HEK293 (cell line): ENCODE data around the gene SOX2.
A peak's percentile ranks its signal among the peaks of the same experiment; 100 is the strongest.

Experiments used
- GLI2 ChIP-seq: fragments of 450-650 bp; formaldehyde crosslinking; IDR thresholded peaks from 2 replicates; pipeline ENCODE4; 2017; ENCODE audit warnings: missing biosample characterization, missing genetic modification characterization, low read depth, borderline replicate concordance
- GLIS1 ChIP-seq: fragments of 450-650 bp; formaldehyde crosslinking; IDR thresholded peaks from 2 replicates; pipeline ENCODE4 v1.5.1; 2016; ENCODE audit warnings: missing biosample characterization, missing genetic modification characterization
- HIC1 ChIP-seq: fragments of 450-650 bp; formaldehyde crosslinking; IDR thresholded peaks from 2 replicates; pipeline ENCODE4 v1.5.1; 2016; ENCODE audit warnings: missing biosample characterization, missing genetic modification characterization
- IKZF3 ChIP-seq: fragments of 450-650 bp; IDR thresholded peaks from 2 replicates; pipeline ENCODE4 v1.5.0; 2018; ENCODE audit warnings: missing biosample characterization, mild to moderate bottlenecking, missing genetic modification characterization, moderate library complexity
- INSM2 ChIP-seq: fragments of 450-650 bp; formaldehyde crosslinking; IDR thresholded peaks from 2 replicates; pipeline ENCODE4 v1.5.1; 2016; ENCODE audit warnings: missing biosample characterization, missing genetic modification characterization
- KLF17 ChIP-seq: fragments of 450-650 bp; formaldehyde crosslinking; IDR thresholded peaks from 2 replicates; pipeline ENCODE4 v1.5.1; 2016; ENCODE audit warnings: missing biosample characterization, missing genetic modification characterization
- RBAK ChIP-seq: fragments of 450-650 bp; formaldehyde crosslinking; IDR thresholded peaks from 2 replicates; pipeline ENCODE4 v1.5.1; 2016; ENCODE audit warnings: missing biosample characterization, missing genetic modification characterization
- SCRT1 ChIP-seq: fragments of 450-650 bp; formaldehyde crosslinking; IDR thresholded peaks from 2 replicates; pipeline ENCODE4 v1.5.1; 2016; ENCODE audit warnings: missing biosample characterization, missing genetic modification characterization, borderline replicate concordance
- WT1 ChIP-seq: fragments of 450-650 bp; formaldehyde crosslinking; IDR thresholded peaks from 2 replicates; pipeline ENCODE4 v1.5.1; 2016; ENCODE audit warnings: missing biosample characterization, missing genetic modification characterization
- ZBTB17 ChIP-seq: fragments of 450-650 bp; formaldehyde crosslinking; IDR thresholded peaks from 2 replicates; pipeline ENCODE4 v1.5.1; 2016; ENCODE audit warnings: missing biosample characterization, missing genetic modification characterization
- ZBTB44 ChIP-seq: fragments of 450-650 bp; IDR thresholded peaks from 2 replicates; pipeline ENCODE4 v1.5.1; 2018; ENCODE audit warnings: missing biosample characterization, mild to moderate bottlenecking, missing genetic modification characterization
- ZBTB48 ChIP-seq: fragments of 450-650 bp; formaldehyde crosslinking; IDR thresholded peaks from 2 replicates; pipeline ENCODE4 v1.5.1; 2016; ENCODE audit warnings: missing biosample characterization, missing genetic modification characterization
- ZBTB6 ChIP-seq: fragments of 450-650 bp; formaldehyde crosslinking; IDR thresholded peaks from 2 replicates; pipeline ENCODE4 v1.5.1; 2017; ENCODE audit warnings: missing biosample characterization, missing genetic modification characterization
- ZNF114 ChIP-seq: fragments of 450-650 bp; formaldehyde crosslinking; IDR thresholded peaks from 2 replicates; pipeline ENCODE4 v1.5.0; 2017; ENCODE audit warnings: missing biosample characterization, missing genetic modification characterization
- ZNF140 ChIP-seq: fragments of 450-650 bp; formaldehyde crosslinking; IDR thresholded peaks from 2 replicates; pipeline ENCODE4 v1.5.1; 2016; ENCODE audit warnings: missing biosample characterization, missing genetic modification characterization
- ZNF174 ChIP-seq: fragments of 450-650 bp; formaldehyde crosslinking; IDR thresholded peaks from 2 replicates; pipeline ENCODE4 v1.5.0; 2017; ENCODE audit warnings: missing biosample characterization, mild to moderate bottlenecking, missing genetic modification characterization
- ZNF18 ChIP-seq: fragments of 450-650 bp; formaldehyde crosslinking; IDR thresholded peaks from 2 replicates; pipeline ENCODE4 v1.5.1; 2016; ENCODE audit warnings: missing biosample characterization, missing genetic modification characterization
- ZNF184 ChIP-seq: fragments of 450-650 bp; IDR thresholded peaks from 2 replicates; pipeline ENCODE4 v1.5.1; 2018; ENCODE audit warnings: missing biosample characterization, mild to moderate bottlenecking, missing genetic modification characterization
- ZNF202 ChIP-seq: fragments of 450-650 bp; formaldehyde crosslinking; IDR thresholded peaks from 2 replicates; pipeline ENCODE4 v1.5.1; 2016; ENCODE audit warnings: missing biosample characterization, missing genetic modification characterization, borderline replicate concordance
- ZNF302 ChIP-seq: fragments of 450-650 bp; formaldehyde crosslinking; IDR thresholded peaks from 2 replicates; pipeline ENCODE4 v1.5.1; 2016; ENCODE audit warnings: missing biosample characterization, missing genetic modification characterization, low read depth
- ZNF366 ChIP-seq: fragments of 450-650 bp; formaldehyde crosslinking; conservative IDR thresholded peaks from 2 replicates; pipeline ENCODE4 v1.5.1; 2016; ENCODE audit warnings: missing biosample characterization, missing genetic modification characterization
- ZNF501 ChIP-seq: fragments of 450-650 bp; formaldehyde crosslinking; IDR thresholded peaks from 2 replicates; pipeline ENCODE4 v1.5.1; 2016; ENCODE audit warnings: missing biosample characterization, missing genetic modification characterization
- ZNF513 ChIP-seq: fragments of 450-650 bp; IDR thresholded peaks from 2 replicates; pipeline ENCODE4 v1.5.1; 2018; ENCODE audit warnings: missing biosample characterization, missing genetic modification characterization
- ZNF600 ChIP-seq: fragments of 450-650 bp; formaldehyde crosslinking; IDR thresholded peaks from 2 replicates; pipeline ENCODE4 v1.5.1; 2016; ENCODE audit warnings: missing biosample characterization, missing genetic modification characterization
- ZNF670 ChIP-seq: fragments of 450-650 bp; formaldehyde crosslinking; IDR thresholded peaks from 2 replicates; pipeline ENCODE4 v1.5.1; 2016; ENCODE audit warnings: missing biosample characterization, missing genetic modification characterization, low read depth
- ZNF677 ChIP-seq: fragments of 450-650 bp; IDR thresholded peaks from 2 replicates; pipeline ENCODE4 v1.5.0; 2018; ENCODE audit warnings: missing biosample characterization, mild to moderate bottlenecking, missing genetic modification characterization, moderate library complexity
- ZNF707 ChIP-seq: fragments of 450-650 bp; formaldehyde crosslinking; IDR thresholded peaks from 2 replicates; pipeline ENCODE4 v1.5.1; 2016; ENCODE audit warnings: missing biosample characterization, missing genetic modification characterization
- ZNF792 ChIP-seq: fragments of 450-650 bp; formaldehyde crosslinking; IDR thresholded peaks from 2 replicates; pipeline ENCODE4 v1.5.1; 2016; ENCODE audit warnings: missing biosample characterization, missing genetic modification characterization
- ZSCAN23 ChIP-seq: fragments of 450-650 bp; formaldehyde crosslinking; IDR thresholded peaks from 2 replicates; pipeline ENCODE4 v1.5.1; 2016; ENCODE audit warnings: missing biosample characterization, missing genetic modification characterization
- ZXDB ChIP-seq: fragments of 450-650 bp; formaldehyde crosslinking; IDR thresholded peaks from 2 replicates; pipeline ENCODE4 v1.5.1; 2016; ENCODE audit warnings: missing biosample characterization, missing genetic modification characterization

SOX2 gene

GRCh38 chr3:181712553-181713279 is 991 bp downstream of the SOX2 start (continued):
- TF ChIP-seq HIC1 (tag by site-specific recombination): peak; percentile 87
- no peak for TF ChIP-seq ZNF302 (tag by site-specific recombination)
- no peak for TF ChIP-seq GLI2 (tag by site-specific recombination)
- TF ChIP-seq ZNF600 (tag by site-specific recombination): peak; percentile 76
- TF ChIP-seq ZNF366: no peak
- TF ChIP-seq ZNF114 (tag by site-specific recombination): no peak
- no peak for TF ChIP-seq ZNF670 (tag by site-specific recombination)
- peak; percentile 42 for TF ChIP-seq GLIS1
- no peak for TF ChIP-seq SCRT1 (tag by site-specific recombination)
- no peak for TF ChIP-seq RBAK (tag by site-specific recombination)
- TF ChIP-seq IKZF3: no peak
- TF ChIP-seq KLF17 (tag by site-specific recombination): no peak
- TF ChIP-seq ZBTB17 (tag by site-specific recombination): peak; percentile 37; the same call in 1 of the 2 replicates
- TF ChIP-seq ZNF140: no peak
- no peak for TF ChIP-seq ZNF677 (tag by site-specific recombination)
- no peak for TF ChIP-seq WT1 (tag by site-specific recombination)
- no peak for TF ChIP-seq ZNF184
- TF ChIP-seq ZXDB (tag by site-specific recombination): no peak
- TF ChIP-seq ZBTB44 (tag by site-specific recombination): peak; percentile 88
- no peak for TF ChIP-seq INSM2 (tag by site-specific recombination)
- peak; percentile 38; the same call in 1 of the 2 replicates for TF ChIP-seq ZNF501 (tag by site-specific recombination)
- TF ChIP-seq ZNF513: no peak
- no peak for TF ChIP-seq ZNF792 (tag by site-specific recombination)
- no peak for TF ChIP-seq ZNF707 (tag by site-specific recombination)
- no peak for TF ChIP-seq ZNF202 (tag by site-specific recombination)
- no peak for TF ChIP-seq ZBTB6 (tag by site-specific recombination)
- TF ChIP-seq ZNF18 (tag by site-specific recombination): no peak
- TF ChIP-seq ZNF174 (tag by site-specific recombination): no peak
- no peak for TF ChIP-seq ZSCAN23
- TF ChIP-seq ZBTB48: no peak
